ENCODE results near the gene AGAP5. TPM values are rescaled to one million over a fixed set of nuclear protein-coding genes. Genes with fewer than 3 reads are reported as not detected.
A peak's percentile ranks its signal among the peaks of the same experiment; 100 is the strongest.

Gene AGAP5
- total and polyA plus RNA-seq, 2 of the 4 experiments (the other 2 are of a cell fraction), result 1.8 to 4.1 TPM

GRCh38 chr10:73625004-73625883 is 72.7 kb downstream of the AGAP5 start:
- no peaks in the 10 kb centered on the region for H3K27me3 ChIP-seq (ENCODE audit: control insufficient read depth, insufficient read depth, low read length)
- no peaks in the 10 kb centered on the region for H4K20me1 ChIP-seq (ENCODE audit: insufficient read depth, low read length)
- H3K27ac ChIP-seq (ENCODE audit: insufficient read depth, low read length), result peak overlapping the region; percentile 40
- no peak overlapping the region for H3K18ac ChIP-seq (ENCODE audit: low read depth, low read length)
- peak overlapping the region; percentile 67 for H3K4me3 ChIP-seq (ENCODE audit: insufficient read depth, low read depth, low read length)
- no peak overlapping the region for H2AK5ac ChIP-seq (ENCODE audit: low read depth, low read length)
- DNase-seq (peak; percentile 25), ATAC-seq (ENCODE audit: low read depth) (peak; percentile 78)
- H3K4ac ChIP-seq (ENCODE audit: low read depth, low read length), result peak overlapping the region; percentile 37; the same call in 1 of the 2 replicates
- peaks cover 14 to 27% of the 10 kb centered on the region in 2 experiments for H3K79me1 ChIP-seq (ENCODE audit: low read depth in 1 of 2, low read length in 2 of 2)
- intact Hi-C loops (cut with micrococcal nuclease), result loop anchor here (1.0 kb wide), 1 partner anchor 96 kb away; no protein-coding TSS in a partner anchor
- H2BK20ac ChIP-seq (ENCODE audit: low read depth, low read length), result no peak overlapping the region
- no peak overlapping the region for H2BK120ac ChIP-seq (ENCODE audit: low read depth, low read length)
- no TSS peak for BruUV-seq (replicated peaks)
- H3K9ac ChIP-seq (ENCODE audit: low read depth, low read length), result peak overlapping the region; percentile 68
- peak overlapping the region; percentile 53; the same call in 1 of the 2 replicates for H3K14ac ChIP-seq (replicated peaks; ENCODE audit: low read depth, low read length)
- no peak overlapping the region for H4K5ac ChIP-seq (ENCODE audit: low read depth, low read length)
- ChIA-PET POLR2A (ENCODE audit: unreplicated experiment) (interaction anchor here (0.5 to 0.7 kb wide), 4 partner anchors 15 to 49 kb away, joined by 4 to 6 read pairs (median 5); partner anchors contain the start of gene USP54), CTCF (no interaction called here)
- H3K23ac ChIP-seq (ENCODE audit: low read depth, low read length), result peak overlapping the region; percentile 53; the same call in 1 of the 2 replicates
- WGBS, 2 experiments (ENCODE audit: extremely low coverage in 2 of 2, insufficient read length in 1 of 2), result 1% methylated on average over 9 of the region's 46 CpGs; no CpG with 5 or more reads in 1 of the 2 experiments
- H4K8ac ChIP-seq (ENCODE audit: low read depth in 2 of 2, low read length in 2 of 2), result peak overlapping the region; percentile 17 to 60; a peak in 2 of 4 replicates
- no peak overlapping the region for H2BK5ac ChIP-seq (ENCODE audit: low read depth, low read length, poor library complexity, severe bottlenecking)
- H3K9me1 ChIP-seq (ENCODE audit: insufficient read depth, low read length), result no peaks in the 10 kb centered on the region
- H2AFZ ChIP-seq (replicated peaks; ENCODE audit: low read length, poor library complexity), result peak overlapping the region; percentile 96
- no peak overlapping the region; the same call in 2 of the 3 replicates for H2BK15ac ChIP-seq (ENCODE audit: low read depth, low read length)
- no peaks in the 10 kb centered on the region for H3K36me3 ChIP-seq (ENCODE audit: control insufficient read depth, insufficient read depth, low read length)
- no peaks in the 10 kb centered on the region for H3K9me3 ChIP-seq (ENCODE audit: control insufficient read depth, insufficient read depth, low read length)
- dilution Hi-C loops (cut with HindIII; ENCODE audit: low sequenced_read_pairs, unreplicated experiment), result no loop called here
- H3K56ac ChIP-seq (ENCODE audit: extremely low read depth, insufficient read depth, low read length), result peak overlapping the region; percentile 37; the same call in 1 of the 2 replicates
- H3K4me1 ChIP-seq (ENCODE audit: control insufficient read depth, insufficient read depth, low read length), result 0 out of 2 replicates have a peak, but pooled peaks cover 1% of the 10 kb centered on the region
- TF ChIP-seq MAZ (IDR thresholded peaks at IDR 0.05; ENCODE audit: borderline replicate concordance, low read depth, low read length), result 0 out of 2 replicates have a peak, but pooled peaks have one; percentile 6
- TF ChIP-seq MAFK (IDR thresholded peaks at IDR 0.05; ENCODE audit: low read depth, low read length), result no peak
- TF ChIP-seq RCOR1 (IDR thresholded peaks at IDR 0.05; ENCODE audit: insufficient replicate concordance, low read length), result no peak
- no peak overlapping the region; the same call in 1 of the 2 replicates for H4K91ac ChIP-seq (ENCODE audit: insufficient read depth, low read depth, low read length)
- in situ Hi-C loops (cut with MboI; ENCODE audit: low sequenced_read_pairs), result loop anchor here (25.0 kb wide), 1 partner anchor 363 kb away; the partner anchor contains the start of gene MRPS16
- H3K4me2 ChIP-seq (ENCODE audit: low read depth, low read length), result peak overlapping the region; percentile 98
- peak overlapping the region; percentile 60 for H2AK9ac ChIP-seq (replicated peaks; ENCODE audit: low read depth, low read length, poor library complexity)

Small RNA genes lying within 50 kb of the gene (microRNA-seq; reads per million reads assigned to microRNA genes)
- gene AC022400.4 (ENCODE audit: insufficient read depth, insufficient read length) (not detected), gene RNA5SP320 (ENCODE audit: insufficient read depth, insufficient read length) (not detected)

Small RNA genes lying within 50 kb of the gene (small RNA-seq; reads per million reads assigned to genes)
- gene AC022400.4 (0 reads per million in 5 experiments), gene RNA5SP320 (0 reads per million in 5 experiments)

Other genes starting within 250 kb of the AGAP5 start
- 22.9 and 40.0 TPM in 2 replicates for gene PPP3CB, start 202.1 kb downstream of the AGAP5 start, total RNA-seq (2012; rRNA removed)
- gene PPP3CB, start 202.1 kb downstream of the AGAP5 start, polyA plus RNA-seq (2012; rRNA removed), result 26.4 and 36.4 TPM in 2 replicates
- 7.9 and 8.9 TPM in 2 replicates for gene USP54, start 106.8 kb downstream of the AGAP5 start, total RNA-seq (2012; rRNA removed)
- 4.0 and 4.5 TPM in 2 replicates for gene USP54, start 106.8 kb downstream of the AGAP5 start, polyA plus RNA-seq (2012; rRNA removed)
- under 0.01 and 0.18 TPM in 2 replicates for gene MYOZ1, start 56.6 kb downstream of the AGAP5 start, total RNA-seq (2012; rRNA removed)
- 0.27 and 0.29 TPM in 2 replicates for gene MYOZ1, start 56.6 kb downstream of the AGAP5 start, polyA plus RNA-seq (2012; rRNA removed)
- gene SYNPO2L, start 42.1 kb downstream of the AGAP5 start, total RNA-seq (2012; rRNA removed), result under 0.01 and 0.18 TPM in 2 replicates
- 0.62 and 0.75 TPM in 2 replicates for gene SYNPO2L, start 42.1 kb downstream of the AGAP5 start, polyA plus RNA-seq (2012; rRNA removed)
- gene SEC24C, start 46.3 kb upstream of the AGAP5 start, total RNA-seq (2012; rRNA removed), result 66.4 and 74.2 TPM in 2 replicates
- gene SEC24C, start 46.3 kb upstream of the AGAP5 start, polyA plus RNA-seq (2012; rRNA removed), result 84.2 and 88.9 TPM in 2 replicates
- gene CHCHD1, start 83.9 kb upstream of the AGAP5 start, total RNA-seq (2012; rRNA removed), result 11.5 and 13.9 TPM in 2 replicates
- 21.0 and 24.9 TPM in 2 replicates for gene CHCHD1, start 83.9 kb upstream of the AGAP5 start, polyA plus RNA-seq (2012; rRNA removed)
- 16.8 and 16.9 TPM in 2 replicates for gene ZSWIM8, start 87.5 kb upstream of the AGAP5 start, total RNA-seq (2012; rRNA removed)
- 103 and 119 TPM in 2 replicates for gene ZSWIM8, start 87.5 kb upstream of the AGAP5 start, polyA plus RNA-seq (2012; rRNA removed)
- 5.6 TPM in 2 replicates for gene NDST2, start 113.5 kb upstream of the AGAP5 start, total RNA-seq (2012; rRNA removed)
- 14.6 and 16.5 TPM in 2 replicates for gene NDST2, start 113.5 kb upstream of the AGAP5 start, polyA plus RNA-seq (2012; rRNA removed)
- 18.9 and 20.4 TPM in 2 replicates for gene CAMK2G, start 176.4 kb upstream of the AGAP5 start, total RNA-seq (2012; rRNA removed)
- gene CAMK2G, start 176.4 kb upstream of the AGAP5 start, polyA plus RNA-seq (2012; rRNA removed), result 24.0 and 25.4 TPM in 2 replicates
- gene PLAU, start 213.0 kb upstream of the AGAP5 start, total RNA-seq (2012; rRNA removed), result 115 and 123 TPM in 2 replicates
- 230 and 283 TPM in 2 replicates for gene PLAU, start 213.0 kb upstream of the AGAP5 start, polyA plus RNA-seq (2012; rRNA removed)